ENCODE measurements around the gene COL5A1.

DNA sequence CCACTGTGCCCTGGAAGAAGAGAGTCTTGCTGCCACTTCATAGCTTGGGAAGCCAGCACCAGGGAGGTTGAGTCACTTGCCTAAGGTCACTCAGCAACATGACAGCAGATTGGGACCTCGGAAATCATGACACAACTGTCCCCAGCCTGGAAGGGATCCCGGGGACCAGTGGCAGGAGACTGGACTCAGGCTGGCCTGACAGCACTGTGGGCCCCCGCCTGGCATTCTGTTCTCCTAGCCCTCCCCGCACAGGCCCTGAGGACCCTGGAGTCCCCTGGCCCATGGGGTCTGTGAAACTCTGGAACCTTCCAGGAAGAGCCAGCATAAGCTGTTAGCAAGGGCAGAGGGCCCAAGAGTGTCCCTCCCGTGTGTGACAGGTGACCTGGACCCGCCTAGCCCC lies 64.9 kb downstream of the COL5A1 start:
- TF ChIP-seq, protein P1, sequence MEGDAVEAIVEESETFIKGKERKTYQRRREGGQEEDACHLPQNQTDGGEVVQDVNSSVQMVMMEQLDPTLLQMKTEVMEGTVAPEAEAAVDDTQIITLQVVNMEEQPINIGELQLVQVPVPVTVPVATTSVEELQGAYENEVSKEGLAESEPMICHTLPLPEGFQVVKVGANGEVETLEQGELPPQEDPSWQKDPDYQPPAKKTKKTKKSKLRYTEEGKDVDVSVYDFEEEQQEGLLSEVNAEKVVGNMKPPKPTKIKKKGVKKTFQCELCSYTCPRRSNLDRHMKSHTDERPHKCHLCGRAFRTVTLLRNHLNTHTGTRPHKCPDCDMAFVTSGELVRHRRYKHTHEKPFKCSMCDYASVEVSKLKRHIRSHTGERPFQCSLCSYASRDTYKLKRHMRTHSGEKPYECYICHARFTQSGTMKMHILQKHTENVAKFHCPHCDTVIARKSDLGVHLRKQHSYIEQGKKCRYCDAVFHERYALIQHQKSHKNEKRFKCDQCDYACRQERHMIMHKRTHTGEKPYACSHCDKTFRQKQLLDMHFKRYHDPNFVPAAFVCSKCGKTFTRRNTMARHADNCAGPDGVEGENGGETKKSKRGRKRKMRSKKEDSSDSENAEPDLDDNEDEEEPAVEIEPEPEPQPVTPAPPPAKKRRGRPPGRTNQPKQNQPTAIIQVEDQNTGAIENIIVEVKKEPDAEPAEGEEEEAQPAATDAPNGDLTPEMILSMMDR (IDR thresholded peaks at IDR 0.05; ENCODE audit: low read length), result no peak
- TF ChIP-seq EZH2 (IDR thresholded peaks at IDR 0.05; ENCODE audit: borderline replicate concordance, low read length), result no peak

All from OCI-LY1 (cell line).